Left renal pelvis (tissue), 4 donors: ENCODE measurements around the gene SMIM10L2A. TPM values are rescaled to one million over a fixed set of nuclear protein-coding genes. Genes with fewer than 3 reads are reported as not detected.
"Not testable (repeated sequence)": the region's sequence is repeated elsewhere in the genome, so short reads cannot be mapped to it uniquely, and the experiment has no call there.

Experiments
- DNase-seq, 4 donors: peaks; one replicate each; pipeline ENCODE4 v3.0.0-alpha.2; 2013; ENCODE audit warnings: low read depth in 4 of 4, low spot score in 3 of 4
- polyA plus RNA-seq, 4 donors: library from polyadenylated mRNA; unstranded; fragments of 120-200 nt; gene quantifications; one replicate each; pipeline ENCODE4 v1.2.1, GENCODE V29; 2013; ENCODE audit not compliant: insufficient read length in 4 of 4

The SMIM10L2A gene
- polyA plus RNA-seq, 4 donors, result 3.3 to 10.3 (median 9.5) TPM

DNA sequence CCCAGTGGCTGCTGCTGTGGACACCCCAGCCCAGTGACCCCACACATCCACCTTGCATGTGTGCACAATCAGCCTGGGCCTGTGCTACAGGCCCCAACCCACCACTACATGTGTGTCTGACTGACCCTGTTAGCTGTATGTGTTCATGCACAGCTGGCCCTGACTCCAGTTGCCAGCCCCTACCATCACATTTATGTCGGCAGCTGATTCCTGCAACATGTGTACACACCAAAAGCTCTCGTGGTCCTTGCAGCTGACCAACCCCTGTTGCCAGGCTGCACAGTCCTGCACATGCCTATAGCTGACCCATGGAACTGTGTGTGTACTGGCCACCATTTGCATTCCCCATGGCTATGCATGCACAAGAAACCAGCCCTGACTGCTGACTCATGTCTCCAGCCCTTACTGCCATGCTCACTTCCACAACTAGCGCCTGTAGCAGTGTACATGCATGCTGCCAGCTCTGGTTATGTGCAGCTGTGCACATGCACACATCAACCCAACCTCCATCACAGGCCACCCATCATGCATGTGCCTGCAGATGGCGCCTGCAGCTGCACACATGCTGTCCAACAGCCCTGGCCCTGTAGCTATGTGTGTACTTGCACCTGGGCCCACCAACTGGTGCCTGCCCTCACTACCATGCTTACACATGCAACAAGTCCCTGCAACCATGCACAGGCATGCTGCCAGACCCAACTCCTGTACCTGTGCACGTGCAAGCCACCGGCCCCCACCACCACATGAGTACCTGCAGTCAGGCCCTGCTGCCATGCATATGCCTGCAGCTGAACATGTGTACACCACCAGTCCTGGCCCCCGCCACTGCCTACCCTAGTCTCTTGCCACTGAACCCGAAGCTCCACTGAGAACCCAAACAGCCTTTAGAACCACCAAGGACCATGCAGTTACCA, 28.1 kb downstream of the SMIM10L2A start:
- no peak for DNase-seq

GRCh38 chrX:135453381-135453780, 31.6 kb downstream of the SMIM10L2A start:
- DNase-seq, result no peak

- no peak for DNase-seq
These were observed 33.1 kb downstream of the SMIM10L2A start for GRCh38 chrX:135454816-135455215.

- DNase-seq, result not testable (repeated sequence)
These were observed 40.0 kb downstream of the SMIM10L2A start for GRCh38 chrX:135461756-135462155.

GRCh38 chrX:135463937-135464336, 42.2 kb downstream of the SMIM10L2A start:
- no peak for DNase-seq

DNA sequence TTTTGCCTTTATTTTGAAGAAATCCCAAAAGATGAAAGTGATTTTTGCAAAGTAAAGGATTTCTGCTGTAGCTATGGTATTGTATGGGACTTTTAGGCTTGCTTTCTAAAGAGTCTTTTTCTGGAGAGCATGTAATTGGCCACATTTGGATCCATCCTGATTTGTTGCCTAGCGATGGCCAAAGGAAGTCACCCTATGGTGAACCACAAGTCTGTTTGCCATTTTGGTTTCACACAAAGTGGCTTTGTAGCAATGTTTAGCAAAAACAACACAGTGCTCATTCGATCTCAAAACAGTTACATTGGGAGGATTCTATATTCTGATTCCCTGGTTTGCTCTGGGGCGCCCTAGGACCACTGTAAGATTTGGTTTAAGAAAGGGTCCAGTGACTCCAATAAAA, 54.6 kb downstream of the SMIM10L2A start:
- no peak for DNase-seq

DNA sequence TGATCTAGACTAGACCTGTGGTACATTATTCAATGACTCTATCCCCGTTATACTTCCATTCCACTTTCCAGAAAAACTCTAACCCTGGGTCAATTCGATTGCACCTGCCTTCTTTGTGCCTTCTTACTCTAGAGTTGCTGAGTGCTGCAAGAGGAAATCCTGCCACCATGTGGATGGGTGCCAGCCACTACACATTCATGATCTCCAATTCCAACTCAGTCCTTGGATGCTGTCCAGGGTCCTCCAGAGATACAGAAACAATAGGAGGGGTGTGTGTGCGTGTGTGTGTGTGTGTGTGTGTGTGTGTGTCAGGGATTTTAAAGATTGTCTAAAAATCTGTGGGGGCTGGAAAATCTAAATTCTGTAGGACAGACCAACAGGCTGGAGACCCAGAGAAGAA, 55.8 kb downstream of the SMIM10L2A start:
- peak in 3 of 4 donors; percentile 18 to 55 (median 43) for DNase-seq

Other genes with a start within 250 kb of the SMIM10L2A start
- gene ETDA, start 169.9 kb upstream of the SMIM10L2A start, polyA plus RNA-seq, result under 1 TPM in 1 of 4 donors, not detected in 3; 0.37 TPM
- not detected for gene ETDC, start 112.5 kb upstream of the SMIM10L2A start, polyA plus RNA-seq
- 10 to 100 TPM; 16.6 to 21.7 (median 20.6) TPM for gene ZNF75D, start 77.8 kb upstream of the SMIM10L2A start, polyA plus RNA-seq
- 10 to 100 TPM; 12.2 to 18.0 (median 15.4) TPM for gene ZNF449, start 77.1 kb upstream of the SMIM10L2A start, polyA plus RNA-seq
- 10 to 100 TPM; 21.2 to 35.4 (median 24.7) TPM for gene INTS6L, start 98.7 kb downstream of the SMIM10L2A start, polyA plus RNA-seq